GM12878 (cell line): ENCODE data around the gene RPL38. TPM values are rescaled to one million over a fixed set of nuclear protein-coding genes. Genes with fewer than 3 reads are reported as not detected.

ENCODE experiments used
- ATAC-seq: fragments of 200-7000 bp; cut with Tn5 transposase; 3 replicates; pipeline ENCODE4 v1.9.1; 2020; ENCODE audit warnings: mild to moderate bottlenecking, moderate library complexity
- BruUV-seq: library from RNA; stranded (reverse); fragments of 400-500 nt; replicated peaks from 2 replicates; lab custom pipeline; 2021; lab: Mats Ljungman, UMichigan
- CTCF ChIA-PET: fragments of 300-600 bp; sonication (Branson Sonifier 250); formaldehyde crosslinking; extraction: SDS; loops from one replicate; lab custom pipeline; 2021; ENCODE audit warnings: inconsistent platforms; lab: Yijun Ruan, JAX
- POLR2A ChIA-PET: fragments of 350-600 bp; formaldehyde crosslinking; extraction: SDS; loops from one replicate; lab custom pipeline; 2021; ENCODE audit warnings: inconsistent platforms; lab: Charles Lee
- RAD21 ChIA-PET: fragments of 300-600 bp; sonication (Branson Sonifier 250); formaldehyde crosslinking; loops from one replicate; lab custom pipeline; 2023; ENCODE audit warnings: antibody characterized with exemption; ENCODE audit not compliant: unreplicated experiment; lab: Charles Lee
- SMC1A ChIA-PET: fragments of 300-600 bp; sonication (Branson Sonifier 250); formaldehyde crosslinking; loops from one replicate; lab custom pipeline; 2023; ENCODE audit not compliant: unreplicated experiment, uncharacterized antibody; lab: Charles Lee
- DNase-seq: peaks from one replicate; pipeline ENCODE4 v3.0.0-alpha.2; 2011; ENCODE audit warnings: low read depth, low spot score
- FAIRE-seq: peaks from 3 replicates; lab custom pipeline; 2011; peaks lifted over from hg19 to GRCh38; lab: Jason Lieb, UNC
- H2AFZ ChIP-seq: 2 replicates; pipeline ENCODE4 v1.6.0; 2011; ENCODE audit warnings: low read depth, low read length, control low read depth; ENCODE audit not compliant: control insufficient read depth
- H3K27ac ChIP-seq: 2 replicates; pipeline ENCODE4 v1.5.1; 2011; ENCODE audit warnings: control low read depth; ENCODE audit not compliant: control insufficient read depth, insufficient read depth
- H3K27me3 ChIP-seq, 2 experiments: replicated peaks in 1 of 2; 2 replicates each; pipeline versions ENCODE4 v1.6.0 to v1.6.1; 2011; ENCODE audit warnings: low read length in 1 of 2; ENCODE audit not compliant: control insufficient read depth in 2 of 2, insufficient read depth in 2 of 2
- H3K36me3 ChIP-seq, 2 experiments: 2 replicates each; pipeline ENCODE4 v1.5.1; 2011; ENCODE audit warnings: low read length in 1 of 2; ENCODE audit not compliant: control insufficient read depth in 2 of 2, insufficient read depth in 2 of 2
- H3K4me1 ChIP-seq: 2 replicates; pipeline ENCODE4 v1.6.1; 2011; ENCODE audit warnings: mild to moderate bottlenecking, low read length, moderate library complexity, mixed read lengths; ENCODE audit not compliant: control insufficient read depth, insufficient read depth
- H3K4me2 ChIP-seq: 2 replicates; pipeline ENCODE4 v1.6.0; 2011; ENCODE audit warnings: control low read depth; ENCODE audit not compliant: control insufficient read depth, insufficient read depth
- H3K4me3 ChIP-seq: fragments of 200-600 bp; sonication (generic); 2 replicates; pipeline ENCODE4 v1.5.1; 2016
- H3K79me2 ChIP-seq: 2 replicates; pipeline ENCODE4 v1.6.0; 2011; ENCODE audit warnings: low read length; ENCODE audit not compliant: control insufficient read depth, insufficient read depth
- H3K9ac ChIP-seq: 2 replicates; pipeline ENCODE4 v1.8.0; 2011; ENCODE audit warnings: low read length, control low read depth, mixed read lengths; ENCODE audit not compliant: control insufficient read depth, insufficient read depth
- H3K9me3 ChIP-seq: replicated peaks from 3 replicates; pipeline ENCODE4 v1.5.1; 2011; ENCODE audit warnings: mild to moderate bottlenecking, low read length; ENCODE audit not compliant: control insufficient read depth, insufficient read depth
- H4K20me1 ChIP-seq: 2 replicates; pipeline ENCODE4 v1.6.0; 2011; ENCODE audit not compliant: control insufficient read depth, insufficient read depth
- ASH2L ChIP-seq: fragments of 300-600, 200-600 bp; sonication (generic); IDR thresholded peaks from 2 replicates; pipeline ENCODE4 v1.6.1; 2017; ENCODE audit warnings: low read depth, mild to moderate bottlenecking, borderline replicate concordance
- FOXK2 ChIP-seq: fragments of 450-650 bp; IDR thresholded peaks from 2 replicates; pipeline ENCODE4 v1.6.1; 2017; ENCODE audit warnings: mild to moderate bottlenecking, moderate library complexity
- KLF5 ChIP-seq: fragments of 450-650 bp; IDR thresholded peaks from 2 replicates; pipeline ENCODE4 v1.6.1; 2014; ENCODE audit warnings: mild to moderate bottlenecking; ENCODE audit not compliant: partially characterized antibody
- LARP7 ChIP-seq: fragments of 450-650 bp; IDR thresholded peaks from 2 replicates; pipeline ENCODE4 v1.6.1; 2017; ENCODE audit warnings: mild to moderate bottlenecking
- NFYA ChIP-seq: IDR thresholded peaks from 2 replicates; pipeline ENCODE4 v1.6.1; 2011; ENCODE audit warnings: low read depth, mild to moderate bottlenecking, low read length, improper control_type of control experiment, borderline replicate concordance
- SP1 ChIP-seq: IDR thresholded peaks from one replicate; pipeline ENCODE4 v1.6.1; 2011; ENCODE audit warnings: low read depth, low read length
- YBX1 ChIP-seq: fragments of 450-650 bp; IDR thresholded peaks from 2 replicates; pipeline ENCODE4 v1.6.1; 2016; ENCODE audit warnings: antibody characterized with exemption
- WGBS: methylation state at CpG from one replicate; pipeline ENCODE4 v1.1.6; 2016; ENCODE audit warnings: low lambda C conversion rate; ENCODE audit not compliant: insufficient replicate concordance, insufficient coverage; ENCODE audit errors: missing lambda C conversion rate; 5-methylcytosine and 5-hydroxymethylcytosine counted together
- in situ Hi-C: fragments of 300-500 bp; cut with MboI; formaldehyde crosslinking; loops from 9 replicates; pipeline ENCODE4 v1.14.3; 2018; ENCODE audit warnings: mixed read lengths
- intact Hi-C: fragments of 100-400 bp; cut with micrococcal nuclease; formaldehyde crosslinking; loops from one replicate; pipeline ENCODE4 v1.14.2; 2022; ENCODE audit not compliant: unreplicated experiment
- polyA plus RNA-seq, 11 experiments: library from polyadenylated mRNA; depleted of rRNA in 4 of 11; unstranded in 6 of 11; stranded (reverse) in 5 of 11; fragments of >200 nt; fragmentation: Nextera tagmentation in 4 of 11; fragmentation: Illumina TruSeq in 1 of 11; extraction: Ambion mirVana in 4 of 11; extraction: Trizol in 1 of 11; gene quantifications; 1 replicate in 1 of 11; 2 replicates in 10 of 11; pipeline versions ENCODE4 v1.2.1 to v1.2.3, GENCODE V29; 2011 to 2016; ENCODE audit warnings: inconsistent platforms in 2 of 11, missing spikeins in 2 of 11, low read depth in 1 of 11
- total RNA-seq, 4 experiments: library from RNA; depleted of rRNA in 3 of 4; stranded (reverse); fragments of >200 nt in 3 of 4; fragmentation: Illumina TruSeq in 1 of 4; extraction: Trizol in 1 of 4; gene quantifications; 2 replicates each; pipeline versions ENCODE4 v1.2.1 to v1.2.3, GENCODE V29; 2013 to 2021
- TF ChIP-seq, protein P1 (sequence below): IDR thresholded peaks from 2 replicates; pipeline ENCODE4 v1.6.1; 2012; ENCODE audit warnings: mild to moderate bottlenecking, low read depth, low read length
- TF ChIP-seq, protein P2 (sequence below): fragments of 450-650 bp; IDR thresholded peaks from 2 replicates; pipeline ENCODE4 v1.6.1; 2014; ENCODE audit warnings: mild to moderate bottlenecking

The RPL38 gene
- total and polyA plus RNA-seq, 10 of the 15 experiments (the other 5 are each of a cell fraction or from before 2014, with no cell fraction given) = 1,318 to 4,938 (median 2,673) TPM

- TF ChIP-seq, protein P1, sequence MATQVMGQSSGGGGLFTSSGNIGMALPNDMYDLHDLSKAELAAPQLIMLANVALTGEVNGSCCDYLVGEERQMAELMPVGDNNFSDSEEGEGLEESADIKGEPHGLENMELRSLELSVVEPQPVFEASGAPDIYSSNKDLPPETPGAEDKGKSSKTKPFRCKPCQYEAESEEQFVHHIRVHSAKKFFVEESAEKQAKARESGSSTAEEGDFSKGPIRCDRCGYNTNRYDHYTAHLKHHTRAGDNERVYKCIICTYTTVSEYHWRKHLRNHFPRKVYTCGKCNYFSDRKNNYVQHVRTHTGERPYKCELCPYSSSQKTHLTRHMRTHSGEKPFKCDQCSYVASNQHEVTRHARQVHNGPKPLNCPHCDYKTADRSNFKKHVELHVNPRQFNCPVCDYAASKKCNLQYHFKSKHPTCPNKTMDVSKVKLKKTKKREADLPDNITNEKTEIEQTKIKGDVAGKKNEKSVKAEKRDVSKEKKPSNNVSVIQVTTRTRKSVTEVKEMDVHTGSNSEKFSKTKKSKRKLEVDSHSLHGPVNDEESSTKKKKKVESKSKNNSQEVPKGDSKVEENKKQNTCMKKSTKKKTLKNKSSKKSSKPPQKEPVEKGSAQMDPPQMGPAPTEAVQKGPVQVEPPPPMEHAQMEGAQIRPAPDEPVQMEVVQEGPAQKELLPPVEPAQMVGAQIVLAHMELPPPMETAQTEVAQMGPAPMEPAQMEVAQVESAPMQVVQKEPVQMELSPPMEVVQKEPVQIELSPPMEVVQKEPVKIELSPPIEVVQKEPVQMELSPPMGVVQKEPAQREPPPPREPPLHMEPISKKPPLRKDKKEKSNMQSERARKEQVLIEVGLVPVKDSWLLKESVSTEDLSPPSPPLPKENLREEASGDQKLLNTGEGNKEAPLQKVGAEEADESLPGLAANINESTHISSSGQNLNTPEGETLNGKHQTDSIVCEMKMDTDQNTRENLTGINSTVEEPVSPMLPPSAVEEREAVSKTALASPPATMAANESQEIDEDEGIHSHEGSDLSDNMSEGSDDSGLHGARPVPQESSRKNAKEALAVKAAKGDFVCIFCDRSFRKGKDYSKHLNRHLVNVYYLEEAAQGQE = no peak
- TF ChIP-seq, protein P2, sequence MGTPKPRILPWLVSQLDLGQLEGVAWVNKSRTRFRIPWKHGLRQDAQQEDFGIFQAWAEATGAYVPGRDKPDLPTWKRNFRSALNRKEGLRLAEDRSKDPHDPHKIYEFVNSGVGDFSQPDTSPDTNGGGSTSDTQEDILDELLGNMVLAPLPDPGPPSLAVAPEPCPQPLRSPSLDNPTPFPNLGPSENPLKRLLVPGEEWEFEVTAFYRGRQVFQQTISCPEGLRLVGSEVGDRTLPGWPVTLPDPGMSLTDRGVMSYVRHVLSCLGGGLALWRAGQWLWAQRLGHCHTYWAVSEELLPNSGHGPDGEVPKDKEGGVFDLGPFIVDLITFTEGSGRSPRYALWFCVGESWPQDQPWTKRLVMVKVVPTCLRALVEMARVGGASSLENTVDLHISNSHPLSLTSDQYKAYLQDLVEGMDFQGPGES = no peak
- TF ChIP-seq YBX1 (no peak), FOXK2 (no peak)
- TF ChIP-seq, all 136 proteins: peak for 0
Observed at GRCh38 chr17:74182041-74182723, 21.3 kb upstream of the RPL38 start (continued).

DNA sequence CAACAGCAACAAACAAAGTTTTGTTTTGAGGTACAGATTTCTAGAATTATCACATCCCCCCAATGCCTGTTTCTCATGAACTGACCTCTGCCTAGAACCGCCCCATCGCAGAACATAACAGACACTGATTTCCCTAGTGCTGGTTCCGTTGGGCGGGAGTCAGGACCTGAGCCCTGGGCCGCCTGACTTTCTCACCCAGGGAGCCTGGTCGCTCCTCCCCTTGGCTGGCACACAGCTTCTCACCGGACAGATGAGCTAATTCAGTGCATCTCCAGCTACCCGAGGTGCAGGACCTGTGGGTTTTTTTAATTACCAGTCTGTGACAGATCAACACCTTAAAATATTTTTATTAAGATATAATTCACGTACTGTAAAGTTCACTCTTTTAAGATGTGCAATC, 20.1 kb upstream of the RPL38 start:
- in situ Hi-C loops = no loop called here
- no peak overlapping the region for H2AFZ ChIP-seq
- FAIRE-seq (no peak), DNase-seq (no peak), ATAC-seq (no peak)
- H3K4me2 ChIP-seq = no peak overlapping the region
- WGBS = 43% methylated on average over 9 of the region's 9 CpGs
- ChIA-PET SMC1A (no interaction called here), POLR2A (no interaction called here), RAD21 (no interaction called here), CTCF (interaction anchor here (1.7 to 3.5 kb wide), 2 partner anchors 16 to 92 kb away, joined by 4 to 19 read pairs; no protein-coding TSS in a partner anchor)
- no peak overlapping the region for H3K27ac ChIP-seq
- no peaks in the 10 kb centered on the region for H3K9me3 ChIP-seq
- no peak overlapping the region for H3K9ac ChIP-seq
- BruUV-seq = no TSS peak
- no peak for TF ChIP-seq ASH2L
- no peak for TF ChIP-seq NFYA
- no peak for TF ChIP-seq KLF5
- no peak for TF ChIP-seq LARP7
- TF ChIP-seq SP1 = no peak
- no peak overlapping the region for H3K4me3 ChIP-seq
- intact Hi-C loops = no loop called here
- H3K27me3 ChIP-seq = peaks cover 0 to 2% of the 10 kb centered on the region in 2 experiments; a peak in 2 of 4 replicates
- no peaks in the 10 kb centered on the region for H3K36me3 ChIP-seq
- H4K20me1 ChIP-seq = no peaks in the 10 kb centered on the region
- no peaks in the 10 kb centered on the region for H3K79me2 ChIP-seq
- H3K4me1 ChIP-seq = no peaks in the 10 kb centered on the region
